ENCODE data around the gene WDFY4.

WDFY4 gene

GRCh38 chr10:49015700-49016099, 331.0 kb downstream of the WDFY4 start:
- no peak for TF ChIP-seq CTCF (IDR thresholded peaks at IDR 0.05; ENCODE audit: low read depth, low read length, missing control alignments)
- H3K4me3 ChIP-seq (ENCODE audit: low read depth, low read length), result no peak overlapping the region
- DNase-seq (ENCODE audit: low read depth), result no peak
- in situ Hi-C loops (cut with HindIII; ENCODE audit: low sequenced_read_pairs), result no loop called here

GRCh38 chr10:49021685-49022084, 337.0 kb downstream of the WDFY4 start:
- no peak for DNase-seq (ENCODE audit: low read depth)
- no peak overlapping the region for H3K4me3 ChIP-seq (ENCODE audit: low read depth, low read length)
- TF ChIP-seq CTCF (IDR thresholded peaks at IDR 0.05; ENCODE audit: low read depth, low read length, missing control alignments), result no peak
- in situ Hi-C loops (cut with HindIII; ENCODE audit: low sequenced_read_pairs), result no loop called here

GRCh38 chr10:49023071-49023470, 338.4 kb downstream of the WDFY4 start:
- H3K4me3 ChIP-seq (ENCODE audit: low read depth, low read length), result no peak overlapping the region
- no peak for TF ChIP-seq CTCF (IDR thresholded peaks at IDR 0.05; ENCODE audit: low read depth, low read length, missing control alignments)
- DNase-seq (ENCODE audit: low read depth), result no peak
- in situ Hi-C loops (cut with HindIII; ENCODE audit: low sequenced_read_pairs), result no loop called here

GRCh38 chr10:49023752-49024151, 339.1 kb downstream of the WDFY4 start:
- DNase-seq (ENCODE audit: low read depth), result no peak
- H3K4me3 ChIP-seq (ENCODE audit: low read depth, low read length), result no peak overlapping the region
- TF ChIP-seq CTCF (IDR thresholded peaks at IDR 0.05; ENCODE audit: low read depth, low read length, missing control alignments), result no peak
- in situ Hi-C loops (cut with HindIII; ENCODE audit: low sequenced_read_pairs), result no loop called here

DNA sequence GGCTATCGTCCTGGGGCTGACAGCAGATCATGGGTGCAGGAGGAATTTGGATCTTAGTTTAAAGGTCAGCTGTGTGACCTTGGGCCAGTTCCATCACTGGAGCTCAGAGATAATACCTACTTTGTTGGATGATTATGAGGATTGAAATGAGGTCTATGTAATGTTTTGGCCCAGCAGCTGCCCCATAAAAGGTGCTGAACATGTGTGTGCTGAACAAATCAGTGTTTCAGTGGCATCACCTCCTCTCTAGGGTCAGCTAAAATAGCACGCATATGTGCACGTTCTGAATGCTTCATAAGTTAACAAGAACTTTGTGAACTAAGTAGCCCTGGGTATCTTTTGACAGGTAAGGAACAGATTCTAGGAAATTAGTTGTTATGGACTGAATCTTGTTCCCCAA, 339.8 kb downstream of the WDFY4 start:
- H3K4me3 ChIP-seq (ENCODE audit: low read depth, low read length), result no peak overlapping the region
- no peak for TF ChIP-seq CTCF (IDR thresholded peaks at IDR 0.05; ENCODE audit: low read depth, low read length, missing control alignments)
- no peak for DNase-seq (ENCODE audit: low read depth)
- in situ Hi-C loops (cut with HindIII; ENCODE audit: low sequenced_read_pairs), result no loop called here

DNA sequence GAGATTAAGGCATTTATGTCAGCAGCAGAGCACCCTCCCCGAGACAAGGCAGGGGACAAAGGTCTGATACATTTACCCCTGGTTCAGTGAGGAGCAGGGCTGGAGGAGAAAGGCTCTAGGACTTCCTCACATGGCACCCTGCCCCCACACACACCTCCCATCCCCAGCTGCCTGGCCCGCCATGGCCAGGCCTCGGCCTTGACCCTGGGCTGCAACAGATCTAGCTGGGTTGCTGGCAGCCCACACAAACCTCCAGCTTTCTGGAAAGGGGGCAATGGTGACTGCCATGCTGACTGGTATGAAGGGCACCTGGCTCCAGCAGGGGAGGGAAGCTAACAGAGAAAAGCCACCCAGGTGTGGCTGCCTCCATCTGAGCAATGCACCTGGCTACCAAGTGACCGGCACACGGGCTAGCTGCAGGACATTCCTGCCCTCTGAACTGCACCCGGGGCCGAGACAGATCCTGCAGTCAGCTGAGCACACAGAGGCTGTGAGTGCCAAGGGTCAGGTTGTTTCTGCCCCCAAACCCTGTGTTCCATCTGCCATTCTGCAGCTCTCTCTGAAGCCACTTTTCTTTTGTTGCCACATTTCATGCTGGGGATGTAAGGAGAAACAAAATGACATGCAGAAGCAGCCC, 340.8 kb downstream of the WDFY4 start:
- in situ Hi-C loops (cut with HindIII; ENCODE audit: low sequenced_read_pairs), result no loop called here
- no peak for DNase-seq (ENCODE audit: low read depth)
- H3K4me3 ChIP-seq (ENCODE audit: low read depth, low read length), result no peak overlapping the region
- TF ChIP-seq CTCF (IDR thresholded peaks at IDR 0.05; ENCODE audit: low read depth, low read length, missing control alignments), result no peak
